ENCODE measurements around the gene METTL15. TPM values are rescaled to one million over a fixed set of nuclear protein-coding genes. Genes with fewer than 3 reads are reported as not detected.
"Not testable (repeated sequence)": the region's sequence is repeated elsewhere in the genome, so short reads cannot be mapped to it uniquely, and the experiment has no call there.

METTL15 gene
- total RNA-seq, 1 donor from 2014 or later: 11.4 TPM

- DNase-seq (ENCODE audit: low spot score): peak; percentile 69
These were observed 2.1 kb downstream of the METTL15 start for GRCh38 chr11:28110108-28110820.

- no peak for DNase-seq (ENCODE audit: low spot score)
These were observed 2.6 kb downstream of the METTL15 start for GRCh38 chr11:28110821-28111200.

- no peak for DNase-seq (ENCODE audit: low spot score)
These were observed 5.9 kb downstream of the METTL15 start for GRCh38 chr11:28114116-28114515.

GRCh38 chr11:28114731-28115130 is 6.5 kb downstream of the METTL15 start:
- DNase-seq (ENCODE audit: low spot score): no peak

- DNase-seq (ENCODE audit: low spot score): no peak
These were observed 9.5 kb downstream of the METTL15 start for GRCh38 chr11:28117712-28118111.

GRCh38 chr11:28123151-28123581 is 15.0 kb downstream of the METTL15 start:
- no peak for DNase-seq (ENCODE audit: low spot score)

- DNase-seq (ENCODE audit: low spot score): no peak
These were observed 24.4 kb downstream of the METTL15 start for GRCh38 chr11:28132548-28132947.

- DNase-seq (ENCODE audit: low spot score): no peak
These were observed 25.0 kb downstream of the METTL15 start for GRCh38 chr11:28133146-28133545.

- DNase-seq (ENCODE audit: low spot score): not testable (repeated sequence)
These were observed 28.0 kb downstream of the METTL15 start for GRCh38 chr11:28136157-28136556.

GRCh38 chr11:28137366-28137765 is 29.2 kb downstream of the METTL15 start:
- DNase-seq (ENCODE audit: low spot score): no peak

GRCh38 chr11:28137832-28138231 is 29.6 kb downstream of the METTL15 start:
- DNase-seq (ENCODE audit: low spot score): no peak

- no peak for DNase-seq (ENCODE audit: low spot score)
These were observed 31.7 kb downstream of the METTL15 start for GRCh38 chr11:28139841-28140415.

GRCh38 chr11:28140689-28141455 is 32.7 kb downstream of the METTL15 start:
- DNase-seq (ENCODE audit: low spot score): no peak

- DNase-seq (ENCODE audit: low spot score): no peak
These were observed 34.5 kb downstream of the METTL15 start for GRCh38 chr11:28142724-28143123.

- DNase-seq (ENCODE audit: low spot score): no peak
These were observed 36.6 kb downstream of the METTL15 start for GRCh38 chr11:28144808-28145207.

GRCh38 chr11:28146123-28146751 is 38.0 kb downstream of the METTL15 start:
- no peak for DNase-seq (ENCODE audit: low spot score)

GRCh38 chr11:28152743-28153142 is 44.6 kb downstream of the METTL15 start:
- DNase-seq (ENCODE audit: low spot score): no peak

- no peak for DNase-seq (ENCODE audit: low spot score)
These were observed 45.4 kb downstream of the METTL15 start for GRCh38 chr11:28153586-28153985.

- no peak for DNase-seq (ENCODE audit: low spot score)
These were observed 60.5 kb downstream of the METTL15 start for GRCh38 chr11:28168718-28169117.

- no peak for DNase-seq (ENCODE audit: low spot score)
These were observed 61.6 kb downstream of the METTL15 start for GRCh38 chr11:28169816-28170215.

GRCh38 chr11:28170759-28171158 is 62.6 kb downstream of the METTL15 start:
- DNase-seq (ENCODE audit: low spot score): no peak

GRCh38 chr11:28176351-28176750 is 68.2 kb downstream of the METTL15 start:
- DNase-seq (ENCODE audit: low spot score): no peak

Data from mucosa of gallbladder (tissue), 1 donor.